ENCODE measurements around the gene PPM1F.

- TF ChIP-seq ETV6 (conservative IDR thresholded peaks at IDR 0.05 in 1 of 2, IDR thresholded peaks at IDR 0.05 in 1 of 2; ENCODE audit: borderline replicate concordance in 1 of 2, low read depth in 1 of 2) (no peak), POLR2AphosphoS5 (IDR thresholded peaks at IDR 0.05; ENCODE audit: low read length) (no peak), BMI1 (IDR thresholded peaks at IDR 0.05; ENCODE audit: borderline replicate concordance) (no peak), RAD51 (IDR thresholded peaks at IDR 0.05) (no peak), CTCF (IDR thresholded peaks at IDR 0.05 in 2 of 3, conservative IDR thresholded peaks at IDR 0.05 in 1 of 3; ENCODE audit: control insufficient read depth in 2 of 3, extremely low read depth in 1 of 3, insufficient read depth in 1 of 3, low read depth in 3 of 3, low read length in 3 of 3) (no peak), SIX5 (IDR thresholded peaks at IDR 0.05; ENCODE audit: low read depth, low read length, severe bottlenecking) (no peak), POLR2A (IDR thresholded peaks at IDR 0.05; ENCODE audit: low read depth, low read length) (no peak), CBX5 (IDR thresholded peaks at IDR 0.05; ENCODE audit: low read depth) (no peak), ZZZ3 (IDR thresholded peaks at IDR 0.05; ENCODE audit: control insufficient read depth, insufficient read length, low read depth) (no peak), EZH2 (IDR thresholded peaks at IDR 0.05; ENCODE audit: borderline replicate concordance, control insufficient read depth, low read depth, low read length) (no peak), CREM (IDR thresholded peaks at IDR 0.05; ENCODE audit: low read depth) (no peak)
Observed at GRCh38 chr22:21972806-21973205, 20.2 kb upstream of the PPM1F start.

Measured in GM12878 (cell line).